A549 treated with CpdA at 1 μM for 4 hours (cell line): ENCODE results near the gene TIGD4. TPM values are rescaled to one million over a fixed set of nuclear protein-coding genes. Genes with fewer than 3 reads are reported as not detected.

Experiments
- total RNA-seq: library from RNA; stranded (reverse); fragments of 200-300 nt; extraction: Qiagen RNA extraction; gene quantifications from 5 replicates; pipeline ENCODE4 v1.2.3, GENCODE V29; 2022; ENCODE audit warnings: low read depth

The TIGD4 gene
- 0.19 to 0.54 TPM (median 0.23 TPM) in 5 replicates for total RNA-seq

DNA sequence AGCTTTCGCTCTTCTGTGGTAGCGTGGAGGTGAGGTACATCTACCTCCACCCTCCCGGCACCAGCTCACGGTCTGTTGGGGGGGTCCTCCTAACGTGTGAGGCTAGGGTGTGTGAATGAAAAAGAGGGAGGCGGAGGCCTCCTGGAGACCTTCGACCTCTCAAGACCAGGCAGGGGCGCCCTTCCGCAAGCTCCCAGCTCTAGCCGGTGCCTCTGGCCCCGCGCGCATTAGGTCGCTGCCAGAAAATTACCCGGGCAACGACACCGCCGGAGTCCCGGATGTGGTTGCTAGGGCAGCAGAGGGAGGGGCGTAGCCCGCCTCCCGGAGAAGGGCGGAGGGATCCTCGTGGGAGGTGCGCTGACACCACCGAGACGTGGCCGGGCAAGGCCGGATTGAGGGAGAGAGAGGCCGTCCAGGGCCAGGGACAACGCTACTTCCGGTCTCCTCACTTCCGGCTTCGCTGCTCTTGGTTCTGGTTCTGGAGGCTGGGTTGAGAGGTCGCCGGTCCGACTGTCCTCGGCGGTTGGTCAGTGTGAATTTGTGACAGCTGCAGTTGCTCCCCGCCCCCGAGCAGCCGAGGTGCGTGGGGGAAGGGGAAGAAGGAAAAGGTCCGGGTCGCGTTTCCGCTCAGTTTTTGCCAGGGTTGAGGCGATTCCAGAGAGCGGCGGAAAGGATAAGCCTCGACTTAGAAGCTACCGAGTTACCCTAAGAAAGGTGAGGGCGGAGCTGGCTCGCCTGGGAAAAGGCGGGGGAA, at the start of gene TIGD4, which contains the start of gene ARFIP1:
Gene TIGD4, minus strand, starts transcription at position 218 of the 754 bp plus-strand sequence. CDS start 8,726 bp downstream, outside the sequence.
Gene ARFIP1, plus strand, starts transcription at position 442 of the 754 bp plus-strand sequence. CDS start 49,680 bp downstream, outside the sequence.

Other genes starting within 250 kb of the TIGD4 start
- gene FBXW7, start 243.6 kb downstream of the TIGD4 start, total RNA-seq, result 4.6 to 9.7 TPM (median 6.0 TPM) in 5 replicates
- gene TMEM154, start 99.7 kb downstream of the TIGD4 start, total RNA-seq, result 0.05 to 0.13 TPM (median 0.09 TPM) in 4 of 5 replicates, not detected in the other
- 15.5 to 18.9 TPM (median 16.3 TPM) in 5 replicates for gene ARFIP1, start 224 bp upstream of the TIGD4 start, total RNA-seq
- gene FHDC1, start 156.6 kb upstream of the TIGD4 start, total RNA-seq, result 0.25 to 0.37 TPM (median 0.33 TPM) in 5 replicates